ENCODE results near the gene PDIA2. TPM values are rescaled to one million over a fixed set of nuclear protein-coding genes. Genes with fewer than 3 reads are reported as not detected.

Gene PDIA2
- total RNA-seq, 4 donors from 2014 or later = 0.22 to 0.94 TPM; not detected in 2

DNA sequence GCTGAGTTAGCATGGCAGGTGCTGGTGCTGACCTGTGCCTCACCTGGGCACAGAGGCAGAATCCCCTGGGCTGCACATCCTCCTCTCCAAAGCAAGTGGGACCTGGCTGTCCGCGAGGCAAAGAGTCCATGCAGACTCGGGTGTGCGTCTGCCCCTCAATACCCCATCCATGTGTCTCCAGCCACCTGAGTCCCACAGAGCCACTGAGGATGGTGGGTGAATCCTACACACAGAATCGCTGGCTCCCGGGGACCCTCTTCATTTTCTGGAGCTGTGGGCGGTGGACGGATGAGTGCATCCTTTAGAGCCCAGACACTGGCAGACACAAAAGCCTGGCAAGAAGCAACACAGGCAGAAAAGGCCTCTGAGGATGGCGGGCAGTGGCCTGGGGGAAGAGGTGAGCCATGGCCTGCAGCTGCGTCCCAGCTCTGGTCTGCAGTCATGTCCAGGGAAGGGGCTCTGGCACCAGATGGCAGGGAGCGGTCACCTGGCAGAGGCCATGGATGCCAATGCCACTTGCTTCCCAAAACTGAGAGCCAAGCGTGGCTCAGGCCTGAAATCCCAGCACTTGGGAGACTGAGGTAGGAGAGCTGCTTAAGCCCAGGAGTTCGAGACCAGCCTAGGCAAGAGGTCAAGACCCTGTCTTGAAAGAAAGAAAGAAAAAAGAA lies 39.6 kb downstream of the PDIA2 start:
- TF ChIP-seq, protein P1, sequence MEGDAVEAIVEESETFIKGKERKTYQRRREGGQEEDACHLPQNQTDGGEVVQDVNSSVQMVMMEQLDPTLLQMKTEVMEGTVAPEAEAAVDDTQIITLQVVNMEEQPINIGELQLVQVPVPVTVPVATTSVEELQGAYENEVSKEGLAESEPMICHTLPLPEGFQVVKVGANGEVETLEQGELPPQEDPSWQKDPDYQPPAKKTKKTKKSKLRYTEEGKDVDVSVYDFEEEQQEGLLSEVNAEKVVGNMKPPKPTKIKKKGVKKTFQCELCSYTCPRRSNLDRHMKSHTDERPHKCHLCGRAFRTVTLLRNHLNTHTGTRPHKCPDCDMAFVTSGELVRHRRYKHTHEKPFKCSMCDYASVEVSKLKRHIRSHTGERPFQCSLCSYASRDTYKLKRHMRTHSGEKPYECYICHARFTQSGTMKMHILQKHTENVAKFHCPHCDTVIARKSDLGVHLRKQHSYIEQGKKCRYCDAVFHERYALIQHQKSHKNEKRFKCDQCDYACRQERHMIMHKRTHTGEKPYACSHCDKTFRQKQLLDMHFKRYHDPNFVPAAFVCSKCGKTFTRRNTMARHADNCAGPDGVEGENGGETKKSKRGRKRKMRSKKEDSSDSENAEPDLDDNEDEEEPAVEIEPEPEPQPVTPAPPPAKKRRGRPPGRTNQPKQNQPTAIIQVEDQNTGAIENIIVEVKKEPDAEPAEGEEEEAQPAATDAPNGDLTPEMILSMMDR (IDR thresholded peaks at IDR 0.05; ENCODE audit: low read depth) = no peak

DNA sequence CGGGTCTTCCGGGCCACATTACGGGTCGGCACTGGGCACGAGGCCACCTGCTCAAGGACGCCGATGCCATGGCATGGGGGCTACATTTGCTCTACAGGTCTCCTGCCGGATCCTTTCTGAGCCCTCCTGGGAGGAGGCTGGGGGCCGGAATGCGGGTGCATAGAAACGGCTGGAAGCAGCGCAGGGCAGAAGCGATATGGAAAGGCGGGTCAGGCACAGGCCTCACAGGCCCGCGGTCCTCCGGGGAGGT lies 41.2 kb downstream of the PDIA2 start:
- TF ChIP-seq, protein P1 (IDR thresholded peaks at IDR 0.05; ENCODE audit: low read depth) = no peak

DNA sequence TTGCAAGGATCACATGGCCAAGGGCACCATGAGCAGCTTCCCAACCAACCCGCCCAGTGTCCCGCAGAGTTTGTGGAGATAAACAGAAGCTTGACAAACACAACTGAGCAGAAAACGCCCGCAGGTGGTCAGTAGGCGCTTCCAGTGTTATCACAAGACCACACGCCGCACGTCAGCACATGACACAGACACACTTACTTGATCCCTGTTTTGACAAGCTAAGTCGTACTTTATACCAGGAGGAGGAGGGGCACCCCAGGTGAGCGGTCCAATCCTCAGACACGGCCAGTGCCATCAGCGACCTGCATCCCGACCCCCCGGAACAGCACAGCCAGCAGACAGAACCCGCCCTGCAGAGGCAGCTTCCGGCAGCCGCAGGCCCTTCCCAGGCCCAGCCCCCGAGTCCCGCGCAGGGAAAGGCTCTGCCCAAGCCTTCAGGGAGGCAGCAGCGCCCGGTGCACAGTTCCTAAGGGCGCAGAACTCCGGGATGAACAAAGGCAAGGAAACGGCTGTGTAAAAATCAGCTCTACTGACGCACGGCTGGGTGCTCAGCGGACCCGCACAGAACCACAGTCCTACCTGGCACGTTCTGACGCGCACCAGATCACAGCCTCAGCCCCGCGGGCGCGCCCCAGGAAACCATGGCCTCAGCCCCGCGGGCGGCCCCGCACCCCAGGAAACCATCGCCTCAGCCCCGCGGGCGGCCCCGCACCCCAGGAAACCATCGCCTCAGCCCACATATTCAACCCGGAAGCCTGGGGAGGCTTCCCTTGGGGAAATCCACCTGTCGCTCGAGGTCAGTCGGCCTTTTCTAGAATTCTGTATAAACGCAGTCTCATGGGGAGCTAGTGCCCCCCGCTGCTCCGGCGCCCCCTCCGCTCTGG lies 41.7 kb downstream of the PDIA2 start:
- TF ChIP-seq, protein P1 (IDR thresholded peaks at IDR 0.05; ENCODE audit: low read depth) = no peak

DNA sequence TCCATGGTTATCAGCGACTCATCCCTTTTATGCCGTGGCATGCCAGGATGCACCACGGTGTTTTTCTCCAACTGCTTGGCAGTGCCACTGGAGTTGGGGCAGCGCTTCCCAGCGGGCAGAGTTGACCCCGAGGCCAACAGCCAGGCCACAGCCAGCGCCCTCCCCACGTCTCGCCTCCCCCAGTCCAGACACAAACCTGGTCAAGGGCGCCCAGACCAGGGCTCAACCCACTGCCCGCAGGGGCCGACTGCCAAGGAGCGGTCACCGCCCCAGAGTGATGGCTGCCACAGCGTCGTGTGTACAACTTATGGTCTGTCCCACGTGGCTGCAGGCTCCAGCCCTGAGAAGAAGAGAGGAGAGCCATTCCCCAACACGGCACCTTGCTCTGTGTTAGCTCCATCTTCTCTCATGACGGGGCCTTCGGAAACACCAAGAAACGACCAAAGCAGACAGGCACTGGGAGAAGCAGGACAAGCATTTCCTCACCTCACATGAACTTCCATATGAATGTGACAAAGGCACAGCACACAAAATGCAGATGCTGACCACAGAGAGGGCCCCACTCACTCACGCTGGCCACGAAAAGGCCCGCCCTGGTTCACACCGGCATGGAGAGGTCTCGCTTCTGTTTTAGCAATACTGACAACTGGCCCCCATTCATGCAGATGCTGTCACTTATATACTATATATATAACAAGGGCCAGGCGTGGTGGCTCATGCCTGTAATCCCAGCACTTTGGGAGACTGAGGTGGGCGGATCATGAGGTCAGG lies 42.6 kb downstream of the PDIA2 start:
- TF ChIP-seq, protein P1 (IDR thresholded peaks at IDR 0.05; ENCODE audit: low read depth) = no peak

DNA sequence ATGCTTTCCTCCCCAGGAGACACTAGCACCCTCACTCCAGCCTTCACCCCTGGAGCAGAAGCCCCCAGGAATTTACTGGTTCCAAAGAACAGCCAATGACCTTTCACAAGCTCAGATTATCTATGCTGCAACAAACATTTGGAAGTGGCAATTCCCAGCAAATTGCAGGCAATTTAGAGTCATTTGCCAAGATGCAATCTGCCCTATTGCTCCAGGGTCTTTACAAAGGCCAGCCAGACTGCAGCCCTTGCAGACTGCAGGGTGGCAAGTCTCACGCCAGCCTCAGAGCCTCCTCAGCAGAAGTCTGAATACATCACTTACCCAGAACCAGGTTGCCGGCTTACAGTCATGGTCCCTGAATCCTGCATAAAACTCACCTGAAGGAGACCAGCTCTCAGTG lies 47.8 kb downstream of the PDIA2 start:
- TF ChIP-seq, protein P1 (IDR thresholded peaks at IDR 0.05; ENCODE audit: low read depth) = no peak

DNA sequence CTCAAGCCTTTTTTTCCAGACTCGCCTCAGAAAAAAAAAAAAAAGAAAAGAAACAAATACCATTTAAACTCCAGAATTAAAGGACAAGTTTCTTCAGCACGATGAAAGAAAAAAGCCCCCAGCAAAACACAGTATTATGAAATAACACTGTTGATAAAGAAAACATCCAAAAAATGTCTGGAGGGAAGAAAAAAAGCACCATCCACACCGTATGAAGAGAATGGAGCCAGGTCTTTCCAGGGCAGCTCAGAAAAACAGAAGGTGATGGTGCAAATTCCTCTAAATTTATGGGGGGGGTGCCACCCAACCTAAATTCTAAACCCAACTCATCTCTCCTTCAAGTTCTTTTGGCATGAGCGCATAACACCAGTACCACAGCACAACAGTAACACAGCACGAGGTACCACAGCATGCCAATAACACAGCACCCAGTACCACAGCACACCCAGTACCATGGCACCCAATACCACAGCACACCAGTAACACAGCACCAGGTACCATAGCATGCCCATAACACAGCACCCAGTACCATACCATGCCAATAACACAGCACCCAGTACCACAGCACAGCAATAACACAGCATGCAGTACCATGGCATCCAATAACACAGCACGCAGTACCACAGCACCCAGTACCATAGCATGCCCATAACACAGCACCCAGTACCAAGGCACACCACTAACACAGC lies 50.6 kb downstream of the PDIA2 start:
- TF ChIP-seq, protein P1 (IDR thresholded peaks at IDR 0.05; ENCODE audit: low read depth) = no peak
